Ovary (tissue), 9 donors: ENCODE data around the gene MFSD1. TPM values are rescaled to one million over a fixed set of nuclear protein-coding genes. Genes with fewer than 3 reads are reported as not detected.
A peak's percentile ranks its signal among the peaks of the same experiment; 100 is the strongest.

Experiments
- DNase-seq, 5 donors: peaks; one replicate each; pipeline ENCODE4 v3.0.0-alpha.2; 2019 to 2020
- H3K27ac ChIP-seq, 2 donors: fragments of 200-600 bp; one replicate each; pipeline versions ENCODE4 v1.5.1 to v1.8.0; 2019 to 2022
- H3K27me3 ChIP-seq: fragments of 200-600 bp; one replicate; pipeline ENCODE4 v1.8.0; 2022
- H3K36me3 ChIP-seq: fragments of 200-600 bp; sonication (generic); one replicate; pipeline ENCODE4 v1.5.1; 2019
- H3K4me1 ChIP-seq: one replicate; pipeline ENCODE4 v1.8.1; 2013; ENCODE audit warnings: mild to moderate bottlenecking, moderate library complexity; ENCODE audit not compliant: insufficient read depth
- H3K4me3 ChIP-seq: fragments of 200-600 bp; sonication (generic); one replicate; pipeline ENCODE4 v1.5.1; 2017
- H3K9me3 ChIP-seq, 2 donors: fragments of 200-600 bp in 1 of 2; sonication (generic) in 1 of 2; one replicate each; pipeline versions ENCODE4 v1.5.1 to v1.8.1; 2013 to 2019; ENCODE audit warnings: mild to moderate bottlenecking in 1 of 2, moderate library complexity in 1 of 2
- CTCF ChIP-seq, 3 donors: fragments of 450-650 bp in 2 of 3; fragments of 200-600 bp in 1 of 3; IDR thresholded peaks; one replicate each; pipeline versions ENCODE4 v1.5.1 to v1.8.0; 2016 to 2022; ENCODE audit warnings: antibody characterized with exemption in 3 of 3, mild to moderate bottlenecking in 1 of 3
- EP300 ChIP-seq: sonication (generic); formaldehyde crosslinking; IDR thresholded peaks from one replicate; pipeline ENCODE4 v1.6.1; 2017; ENCODE audit warnings: antibody characterized with exemption
- POLR2A ChIP-seq: fragments of 450-650 bp; IDR thresholded peaks from one replicate; pipeline ENCODE4 v1.6.1; 2017; ENCODE audit warnings: antibody characterized with exemption, mild to moderate bottlenecking, moderate library complexity
- WGBS, 3 donors: extraction: QIAGEN DNeasy Blood & Tissue Kit in 1 of 3; methylation state at CpG; one replicate each; pipeline versions ENCODE4 v1.1.5 to v1.1.7; 2013 to 2017; 5-methylcytosine and 5-hydroxymethylcytosine counted together
- intact Hi-C, 4 donors: fragments of 100-400 bp; cut with DNase I; formaldehyde crosslinking; loops; one replicate each; pipeline versions ENCODE4 v1.11.0 to v1.15.1; 2022 to 2023
- polyA plus RNA-seq, 2 donors: library from polyadenylated mRNA; stranded (reverse); fragments of 200-250 nt in 1 of 2; fragments of 350-450 nt in 1 of 2; fragmentation: Illumina TruSeq in 1 of 2; extraction: RNeasy Lipid Tissue Mini Kit (QIAGEN cat#74804) in 1 of 2; gene quantifications; one replicate each; pipeline ENCODE4 v1.2.3, GENCODE V29; 2013 to 2014
- total RNA-seq, 7 donors: library from RNA; depleted of rRNA in 2 of 7; stranded (reverse); fragments of >200 nt in 2 of 7; fragmentation: NEBNext Ultra II Directional in 3 of 7; extraction: Animal tissue kit (Norgen Biotek cat#: 25700) in 3 of 7; gene quantifications; one replicate each; pipeline versions ENCODE4 v1.1.0 to v1.2.4, GENCODE V29; 2016 to 2023
- donor health status: DM: no; HTN: no; CAD: no; lungs with moderate emphysema.
- donor health status: DM: no; HTN: no; CAD: no.
- donor health status: Bipolar disorder and iron deficiency.
- donor health status: DM: yes; HTN: yes; CAD: no.
- donor health status: DM: no; HTN: no; CAD: no.
- donor health status: DM: yes; HTN: yes; CAD: no.

Gene MFSD1
- total and polyA plus RNA-seq, 9 donors, result 27.1 to 63.8 (median 43.0) TPM

- H3K27ac ChIP-seq, result peak overlapping the region; percentile 24 to 79
- H3K4me1 ChIP-seq, result peaks cover 18% of the 10 kb centered on the region
- H3K36me3 ChIP-seq, result no peaks in the 10 kb centered on the region
- TF ChIP-seq POLR2A (no peak), EP300 (no peak), CTCF (IDR thresholded peaks at IDR 0.05) (no peak)
- no peaks in the 10 kb centered on the region for H3K27me3 ChIP-seq
- H3K4me3 ChIP-seq, result no peak overlapping the region
- intact Hi-C loops, result no loop called here
- peak; percentile 61 to 76 (median 68) for DNase-seq
- WGBS, 3 donors, result 4 to 15% (median 4%) methylated on average over 7 of the region's 7 CpGs
- no peaks in the 10 kb centered on the region for H3K9me3 ChIP-seq
These were observed 33.5 kb upstream of the MFSD1 start for GRCh38 chr3:158768361-158768787.

GRCh38 chr3:158768881-158769543, 32.8 kb upstream of the MFSD1 start:
- no peak for TF ChIP-seq EP300
- no peak for TF ChIP-seq POLR2A
- TF ChIP-seq CTCF (IDR thresholded peaks at IDR 0.05), result no peak
- no peak overlapping the region for H3K4me3 ChIP-seq
- intact Hi-C loops, result no loop called here
- H3K9me3 ChIP-seq, result no peaks in the 10 kb centered on the region
- H3K27ac ChIP-seq, result peak overlapping the region; percentile 24 to 79
- DNase-seq, result peak in 4 of 5 donors; percentile 29 to 66 (median 52)
- H3K4me1 ChIP-seq, result peaks cover 18% of the 10 kb centered on the region
- H3K36me3 ChIP-seq, result no peaks in the 10 kb centered on the region
- WGBS, 3 donors, result 4 to 10% (median 5%) methylated on average over 8 of the region's 8 CpGs
- H3K27me3 ChIP-seq, result no peaks in the 10 kb centered on the region

- intact Hi-C loops, result no loop called here
- H3K27me3 ChIP-seq, result no peaks in the 10 kb centered on the region
- peak in 1 of 5 donors; percentile 26 for DNase-seq
- peaks cover 18% of the 10 kb centered on the region for H3K4me1 ChIP-seq
- no peak overlapping the region for H3K4me3 ChIP-seq
- 6 to 9% (median 7%) methylated on average over 4 of the region's 4 CpGs for WGBS, 3 donors
- peak overlapping the region in 1 of 2 donors; percentile 79 for H3K27ac ChIP-seq
- TF ChIP-seq EP300 (no peak), POLR2A (no peak), CTCF (IDR thresholded peaks at IDR 0.05) (no peak)
- H3K36me3 ChIP-seq, result no peaks in the 10 kb centered on the region
- no peaks in the 10 kb centered on the region for H3K9me3 ChIP-seq
These were observed 32.3 kb upstream of the MFSD1 start for GRCh38 chr3:158769549-158769948.

- H3K9me3 ChIP-seq, result no peaks in the 10 kb centered on the region
- TF ChIP-seq EP300, result no peak
- no peak for TF ChIP-seq POLR2A
- TF ChIP-seq CTCF (IDR thresholded peaks at IDR 0.05), result no peak
- H3K27me3 ChIP-seq, result no peaks in the 10 kb centered on the region
- intact Hi-C loops, result loop anchor here in 2 of 4 donors (5.0 kb wide), 2 partner anchors 38 to 43 kb away; partner anchors contain the start of gene RARRES1 (in 1 of the 2)
- 39 to 56% (median 50%) methylated on average over 10 of the region's 10 CpGs for WGBS, 3 donors
- no peaks in the 10 kb centered on the region for H3K36me3 ChIP-seq
- peak overlapping the region; percentile 30 to 79 for H3K27ac ChIP-seq
- H3K4me1 ChIP-seq, result peaks cover 18% of the 10 kb centered on the region
- peak in 1 of 5 donors; percentile 26 for DNase-seq
- H3K4me3 ChIP-seq, result no peak overlapping the region
These were observed 31.7 kb upstream of the MFSD1 start for GRCh38 chr3:158769952-158770740.
